GM18519 (cell line): ENCODE measurements around the gene MCM3.

Experiments used
- ATAC-seq: cut with Tn5 transposase; IDR thresholded peaks from one replicate; pipeline ENCODE4 v1.9.1; 2021; ENCODE audit warnings: mild to moderate bottlenecking, moderate library complexity; ENCODE audit not compliant: unreplicated experiment, low FRiP score

MCM3 gene

GRCh38 chr6:52254731-52255378 is 29.7 kb downstream of the MCM3 start:
- ATAC-seq = no peak

- ATAC-seq = no peak
Observed at GRCh38 chr6:52253494-52253893, 31.0 kb downstream of the MCM3 start.

GRCh38 chr6:52251113-52251512 is 33.4 kb downstream of the MCM3 start:
- ATAC-seq = no peak

GRCh38 chr6:52249078-52249477 is 35.5 kb downstream of the MCM3 start:
- ATAC-seq = no peak

- ATAC-seq = no peak
Observed at GRCh38 chr6:52245425-52245824, 39.1 kb downstream of the MCM3 start.

GRCh38 chr6:52244400-52244799 is 40.1 kb downstream of the MCM3 start, which contains the start of gene IL17F:
Gene IL17F, minus strand, starts transcription at chr6:52244500. Its CDS starts 71 bp downstream, at chr6:52244429.
- ATAC-seq = no peak

GRCh38 chr6:52243282-52243893 is 41.2 kb downstream of the MCM3 start:
- ATAC-seq = no peak

GRCh38 chr6:52241819-52242218 is 42.7 kb downstream of the MCM3 start:
- ATAC-seq = no peak

GRCh38 chr6:52233975-52234823 is 50.3 kb downstream of the MCM3 start:
- ATAC-seq = peak; percentile 79

GRCh38 chr6:52233005-52233404 is 51.5 kb downstream of the MCM3 start:
- no peak for ATAC-seq

GRCh38 chr6:52231406-52232127 is 53.0 kb downstream of the MCM3 start:
- ATAC-seq = no peak

- no peak for ATAC-seq
Observed at GRCh38 chr6:52230685-52231084, 53.9 kb downstream of the MCM3 start.

GRCh38 chr6:52227495-52227894 is 57.0 kb downstream of the MCM3 start:
- ATAC-seq = peak; percentile 100

GRCh38 chr6:52221302-52221701 is 63.2 kb downstream of the MCM3 start:
- peak; percentile 64 for ATAC-seq

- no peak for ATAC-seq
Observed at GRCh38 chr6:52217761-52218160, 66.8 kb downstream of the MCM3 start.

GRCh38 chr6:52216932-52217575 is 67.5 kb downstream of the MCM3 start:
- peak; percentile 57 for ATAC-seq

- no peak for ATAC-seq
Observed at GRCh38 chr6:52215787-52216186, 68.8 kb downstream of the MCM3 start.
